Mesodermal cell (in vitro differentiated cells): ENCODE data around the gene DOCK7.

ENCODE experiments used
- H3K27ac ChIP-seq: 2 replicates; pipeline ENCODE4 v1.7.0; 2013; ENCODE audit warnings: mild to moderate bottlenecking, low read depth, low read length, moderate library complexity; ENCODE audit not compliant: severe bottlenecking
- H3K36me3 ChIP-seq: 2 replicates; pipeline ENCODE4 v1.7.1; 2013; ENCODE audit warnings: mild to moderate bottlenecking, low read length, moderate library complexity; ENCODE audit not compliant: control insufficient read depth, insufficient read depth
- H3K4me1 ChIP-seq: one replicate; pipeline ENCODE4 v1.7.1; 2013; ENCODE audit warnings: mild to moderate bottlenecking, low read length; ENCODE audit not compliant: insufficient read depth, control insufficient read depth, poor library complexity, severe bottlenecking
- H3K4me3 ChIP-seq: 2 replicates; pipeline ENCODE4 v1.7.0; 2013; ENCODE audit warnings: low read length, control low read depth, mild to moderate bottlenecking; ENCODE audit not compliant: insufficient read depth, poor library complexity, severe bottlenecking; ENCODE audit errors: extremely low read depth
- H3K9me3 ChIP-seq: 2 replicates; pipeline ENCODE4 v1.7.1; 2013; ENCODE audit warnings: mild to moderate bottlenecking, low read length, moderate library complexity; ENCODE audit not compliant: control insufficient read depth
- WGBS, 2 experiments: methylation state at CpG; one replicate each; pipeline ENCODE4 v1.1.5; 2013; ENCODE audit warnings: missing lambda C conversion rate in 2 of 2; ENCODE audit not compliant: insufficient coverage in 2 of 2; 5-methylcytosine and 5-hydroxymethylcytosine counted together

DOCK7 gene

DNA sequence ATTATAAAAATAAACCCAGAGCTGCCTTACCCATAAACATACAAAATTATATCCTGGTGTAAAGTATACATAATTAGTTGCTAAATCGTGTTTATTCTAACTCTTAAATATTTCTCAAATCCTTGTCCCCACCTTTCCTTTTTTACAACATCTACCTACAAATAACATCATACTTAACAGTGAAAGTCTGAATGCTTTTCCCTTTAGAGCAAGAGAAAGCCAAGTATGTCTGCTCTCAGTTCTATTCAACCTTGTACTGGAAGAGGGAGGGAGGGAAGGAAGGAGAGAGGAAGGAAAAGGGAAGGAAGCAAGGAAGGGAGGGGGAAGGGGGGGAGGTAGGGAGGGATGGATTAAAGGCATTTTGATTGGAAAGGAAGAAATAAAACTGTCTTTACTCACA is 14.6 kb downstream of the DOCK7 start:
- Histone ChIP-seq H3K4me1 (no peaks in the 10 kb centered on the region), H3K9me3 (no peaks in the 10 kb centered on the region), H3K4me3 (no peak overlapping the region), H3K36me3 (no peaks in the 10 kb centered on the region), H3K27ac (no peak overlapping the region)
- WGBS, 2 experiments: no CpG with 5 or more reads among the region's 1 CpG

DNA sequence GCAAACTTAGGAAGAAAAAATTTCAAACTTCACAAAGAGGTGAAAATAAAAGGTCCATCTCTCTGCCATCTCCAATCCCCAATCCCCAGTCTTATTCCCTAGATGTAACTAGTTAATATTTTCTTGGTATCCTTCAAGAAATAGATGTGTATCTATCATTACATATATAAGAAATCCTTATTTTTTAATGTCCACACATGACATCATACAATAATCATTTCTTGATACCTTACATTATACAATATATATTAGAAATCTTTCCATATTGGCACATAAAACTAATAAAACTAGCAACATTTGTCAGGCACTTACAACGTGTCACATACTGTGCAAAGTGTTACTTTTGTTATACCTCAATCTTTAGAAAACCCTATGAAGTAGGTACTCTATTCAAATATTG is 16.2 kb downstream of the DOCK7 start:
- H3K4me3 ChIP-seq: no peak overlapping the region
- no peak overlapping the region for H3K27ac ChIP-seq
- no peaks in the 10 kb centered on the region for H3K36me3 ChIP-seq
- no CpG with 5 or more reads among the region's 1 CpG for WGBS, 2 experiments
- H3K4me1 ChIP-seq: no peaks in the 10 kb centered on the region
- H3K9me3 ChIP-seq: no peaks in the 10 kb centered on the region

DNA sequence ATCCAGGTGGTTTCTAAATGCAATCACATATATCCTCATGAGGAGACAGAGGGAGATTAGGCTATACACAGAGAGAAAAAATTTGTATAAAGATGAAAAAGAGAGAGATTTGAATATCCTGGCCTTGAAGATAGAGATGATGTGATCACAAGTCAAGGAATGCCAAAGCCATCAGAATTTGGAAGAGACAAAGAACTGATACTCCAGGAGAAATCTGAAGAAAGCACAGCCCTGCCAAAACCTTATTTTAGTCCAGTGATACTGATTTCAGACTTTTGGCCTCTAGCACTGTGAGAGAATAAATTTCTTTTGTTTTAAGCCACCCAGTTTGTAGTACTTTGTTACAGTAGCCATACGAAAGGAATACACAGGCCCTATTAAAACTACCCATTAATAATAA is 33.4 kb downstream of the DOCK7 start:
- H3K4me1 ChIP-seq: no peaks in the 10 kb centered on the region
- no CpG with 5 or more reads among the region's 1 CpG for WGBS, 2 experiments
- peaks cover 13% of the 10 kb centered on the region for H3K36me3 ChIP-seq
- no peak overlapping the region for H3K4me3 ChIP-seq
- no peaks in the 10 kb centered on the region for H3K9me3 ChIP-seq
- H3K27ac ChIP-seq: no peak overlapping the region

DNA sequence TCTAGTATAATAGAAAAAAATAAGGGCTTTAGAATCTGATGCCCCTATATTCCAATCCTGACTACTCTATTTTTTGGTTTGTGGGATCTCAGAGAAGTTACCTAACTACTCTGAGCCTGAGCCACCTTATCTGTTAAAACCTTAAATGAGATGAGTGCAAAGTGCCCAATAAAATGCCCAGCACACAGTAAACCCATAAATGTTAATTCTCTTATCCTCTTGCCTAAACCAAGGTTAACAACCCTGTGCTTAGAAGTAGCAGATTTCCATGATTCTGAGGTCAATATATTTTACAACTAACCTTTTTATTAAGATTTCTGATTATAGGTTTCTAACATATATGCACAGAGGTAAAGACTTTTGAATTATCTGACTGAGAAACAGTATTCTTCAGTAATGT is 35.8 kb downstream of the DOCK7 start:
- Histone ChIP-seq H3K4me1 (no peaks in the 10 kb centered on the region), H3K4me3 (no peak overlapping the region), H3K27ac (no peak overlapping the region), H3K36me3 (peaks cover 13% of the 10 kb centered on the region), H3K9me3 (no peaks in the 10 kb centered on the region)

DNA sequence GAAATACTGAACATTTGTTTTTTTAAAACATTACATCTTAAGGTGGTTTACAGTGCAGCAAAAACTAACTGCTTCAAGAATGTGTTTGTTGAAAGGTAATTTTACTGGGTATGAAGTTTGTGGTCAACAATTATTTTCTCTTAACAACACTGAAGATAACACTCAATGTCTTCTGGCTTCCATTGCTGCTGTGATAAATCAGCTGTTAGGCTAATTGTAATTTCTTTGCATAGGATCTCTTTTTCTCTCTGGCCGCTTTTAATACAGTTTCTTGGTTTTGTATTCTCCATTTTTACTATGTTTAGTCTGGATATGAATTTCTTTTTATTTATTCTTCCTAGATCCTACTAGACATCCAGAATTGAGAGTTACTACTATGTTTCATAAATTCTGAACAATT is 44.9 kb downstream of the DOCK7 start:
- no peaks in the 10 kb centered on the region for H3K9me3 ChIP-seq
- H3K4me1 ChIP-seq: no peaks in the 10 kb centered on the region
- H3K4me3 ChIP-seq: no peak overlapping the region
- WGBS, 2 experiments: no CpG with 5 or more reads among the region's 1 CpG
- H3K36me3 ChIP-seq: peaks cover 59% of the 10 kb centered on the region
- no peak overlapping the region for H3K27ac ChIP-seq

DNA sequence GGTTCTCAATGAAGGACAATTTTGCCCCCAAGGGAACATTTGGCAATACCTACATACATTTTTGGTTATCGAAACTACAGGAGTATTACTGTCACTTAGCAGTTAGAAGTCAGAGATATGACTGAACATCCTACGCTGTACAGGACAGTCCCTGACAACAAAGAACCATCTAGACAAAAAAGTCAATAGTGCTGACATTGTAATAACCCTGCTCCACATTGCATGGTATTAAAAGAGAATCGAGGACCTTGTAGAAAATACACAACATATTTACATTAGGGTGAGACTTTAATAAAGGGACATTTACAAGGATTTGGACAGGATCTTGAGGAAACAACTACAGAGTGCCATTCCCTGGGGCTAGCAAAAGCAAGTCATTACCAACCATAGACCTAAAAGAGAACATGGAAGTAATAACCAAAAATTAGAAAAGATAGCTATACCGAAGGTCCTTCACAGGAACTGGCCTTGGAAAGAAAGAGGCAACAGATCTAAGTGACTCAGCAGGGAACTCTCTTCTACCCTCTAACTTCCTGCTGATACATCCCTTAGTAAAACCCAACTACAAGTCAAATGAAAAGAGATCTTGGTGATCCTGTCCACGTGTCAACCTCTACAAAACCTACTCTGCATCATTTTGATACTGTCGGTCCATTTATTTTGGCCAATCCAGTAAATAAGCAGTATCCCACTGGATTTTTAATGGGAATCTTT is 50.6 kb downstream of the DOCK7 start:
- H3K9me3 ChIP-seq: no peaks in the 10 kb centered on the region
- 92 to 93% methylated on average over 2 to 4 of the region's 6 CpGs for WGBS, 2 experiments
- H3K4me3 ChIP-seq: no peak overlapping the region
- H3K27ac ChIP-seq: no peak overlapping the region
- H3K4me1 ChIP-seq: no peaks in the 10 kb centered on the region
- peaks cover 57% of the 10 kb centered on the region for H3K36me3 ChIP-seq

DNA sequence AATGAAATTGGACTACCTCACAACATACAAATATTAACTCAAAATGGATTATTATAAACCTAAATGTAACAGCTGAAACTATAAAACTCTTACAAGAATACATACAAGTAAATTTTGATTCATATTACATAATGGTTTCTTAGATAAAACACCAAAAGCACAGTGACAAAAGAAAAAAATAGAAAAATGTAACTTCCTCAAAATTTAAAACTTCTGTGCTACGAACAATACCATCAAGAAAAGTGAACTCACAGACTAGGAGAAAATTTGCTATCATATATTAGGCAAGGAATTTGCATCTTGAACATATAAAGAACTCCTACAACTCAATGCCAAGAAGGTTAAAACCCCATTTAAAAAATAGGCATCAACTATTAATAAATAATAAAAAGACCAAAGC is 59.7 kb downstream of the DOCK7 start:
- Histone ChIP-seq H3K27ac (no peak overlapping the region), H3K4me1 (peaks cover 4% of the 10 kb centered on the region), H3K4me3 (no peak overlapping the region), H3K9me3 (no peaks in the 10 kb centered on the region), H3K36me3 (peaks cover 37% of the 10 kb centered on the region)
- no CpG with 5 or more reads among the region's 1 CpG for WGBS, 2 experiments

DNA sequence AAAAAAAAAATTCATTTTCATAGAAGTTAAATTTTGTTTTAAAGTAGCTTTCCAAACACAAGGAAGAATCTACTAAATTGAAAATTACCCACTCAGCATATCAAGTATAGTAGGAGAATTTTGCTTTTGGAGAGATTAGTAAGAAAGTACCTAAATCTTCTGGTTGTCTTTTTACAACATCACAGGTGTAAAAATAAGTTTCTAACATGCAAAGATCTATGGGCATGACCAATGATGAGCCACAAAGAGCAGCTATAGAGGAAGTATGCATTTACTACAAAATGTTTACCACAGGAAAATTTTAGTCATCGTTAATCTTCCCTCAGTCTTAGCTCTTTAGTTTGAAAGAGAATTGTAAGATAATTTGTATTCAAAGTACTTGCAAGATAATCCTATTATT is 62.8 kb downstream of the DOCK7 start:
- no peak overlapping the region for H3K27ac ChIP-seq
- peaks cover 17% of the 10 kb centered on the region for H3K36me3 ChIP-seq
- no CpG with 5 or more reads among the region's 1 CpG for WGBS, 2 experiments
- no peak overlapping the region for H3K4me3 ChIP-seq
- H3K9me3 ChIP-seq: no peaks in the 10 kb centered on the region
- H3K4me1 ChIP-seq: peaks cover 8% of the 10 kb centered on the region

DNA sequence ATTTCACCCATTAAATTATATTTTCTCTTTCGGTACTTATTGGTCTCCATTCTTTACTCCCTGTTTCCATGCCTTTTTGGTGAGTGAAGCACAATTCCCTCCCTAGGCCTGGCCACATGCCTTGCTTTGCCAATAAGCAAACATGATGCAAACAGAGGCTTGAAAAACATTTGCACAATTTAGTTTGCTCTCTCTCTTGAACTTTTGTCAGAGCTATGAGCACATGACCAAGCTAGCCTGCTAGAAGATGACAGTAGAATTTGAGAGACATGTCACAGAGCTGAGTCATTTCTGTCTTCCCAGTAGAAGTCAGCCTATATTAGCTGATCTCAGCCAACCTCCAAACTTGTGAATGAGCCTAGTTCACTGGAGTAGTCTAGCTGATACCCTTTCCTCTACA is 66.3 kb downstream of the DOCK7 start:
- H3K4me1 ChIP-seq: peaks cover 8% of the 10 kb centered on the region
- peak overlapping the region; percentile 70 for H3K27ac ChIP-seq
- peaks cover 17% of the 10 kb centered on the region for H3K36me3 ChIP-seq
- no peak overlapping the region for H3K4me3 ChIP-seq
- no peaks in the 10 kb centered on the region for H3K9me3 ChIP-seq
- WGBS, 2 experiments: 100% methylated on average over 1 of the region's 1 CpG

DNA sequence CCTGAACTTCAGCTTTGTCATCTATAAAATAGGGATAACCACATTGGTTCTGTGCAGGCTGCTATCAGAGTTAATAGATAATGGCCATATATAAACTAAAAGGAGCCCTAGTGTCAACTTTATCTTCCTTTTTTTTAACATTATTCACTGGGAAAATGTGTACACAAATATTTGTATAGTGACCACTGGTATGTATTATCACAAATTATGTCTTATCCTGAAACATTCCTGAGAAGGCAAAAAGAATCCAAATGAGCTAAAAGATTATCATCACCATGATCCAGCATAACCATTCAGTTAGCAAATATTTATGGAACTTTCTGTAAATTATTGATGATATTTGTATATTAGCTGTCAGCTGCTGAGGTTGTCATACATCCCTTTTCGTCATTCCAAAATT is 74.3 kb downstream of the DOCK7 start:
- WGBS, 2 experiments: no CpG with 5 or more reads among the region's 1 CpG

DNA sequence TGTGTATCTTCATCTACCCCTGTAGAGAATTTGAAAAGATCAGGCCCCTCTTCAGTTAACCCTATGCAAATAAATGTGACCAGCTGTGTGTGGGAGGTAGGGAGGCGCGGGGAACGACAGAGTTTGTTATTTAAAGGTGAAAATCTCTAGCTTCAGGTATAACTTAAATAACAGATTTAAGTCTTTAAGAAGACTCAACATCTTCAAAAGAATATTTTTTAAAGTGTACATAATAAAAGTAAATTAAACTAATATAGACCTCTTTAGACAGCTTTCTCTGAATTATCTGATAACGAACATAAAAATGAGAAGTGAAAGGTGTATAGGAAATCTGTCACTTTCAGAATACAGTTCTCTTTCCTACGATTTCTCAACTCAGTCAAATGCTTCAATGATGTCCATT is 74.9 kb downstream of the DOCK7 start:
- H3K9me3 ChIP-seq: no peaks in the 10 kb centered on the region
- no peak overlapping the region for H3K4me3 ChIP-seq
- peaks cover 7% of the 10 kb centered on the region for H3K36me3 ChIP-seq
- no peaks in the 10 kb centered on the region for H3K4me1 ChIP-seq
- WGBS, 2 experiments: 88% methylated on average over 1 of the region's 5 CpGs; no CpG with 5 or more reads in 1 of the 2 experiments
- no peak overlapping the region for H3K27ac ChIP-seq

More for the DNA sequence above, 74.3 kb downstream of the DOCK7 start:
- no peak overlapping the region for H3K27ac ChIP-seq
- no peak overlapping the region for H3K4me3 ChIP-seq
- H3K4me1 ChIP-seq: no peaks in the 10 kb centered on the region
- peaks cover 7% of the 10 kb centered on the region for H3K36me3 ChIP-seq
- H3K9me3 ChIP-seq: no peaks in the 10 kb centered on the region
